COLO829 (cell line): ENCODE results near the gene CDK13.
"Not testable (repeated sequence)": the region's sequence is repeated elsewhere in the genome, so short reads cannot be mapped to it uniquely, and the experiment has no call there.

Experiments used
- DNase-seq: peaks from one replicate; pipeline ENCODE4 v3.0.0; 2012; ENCODE audit warnings: low spot score

The CDK13 gene

GRCh38 chr7:39949971-39950472 is at the start of gene CDK13:
TSS of gene CDK13 (plus strand) at chr7:39950256. CDS start at chr7:39950642, 386 bp downstream.
- DNase-seq = peak; percentile 60

- no peak for DNase-seq
Observed at GRCh38 chr7:39904077-39904486, 46.0 kb upstream of the CDK13 start.

GRCh38 chr7:39908141-39908540 is 41.9 kb upstream of the CDK13 start:
- DNase-seq = no peak

- DNase-seq = no peak
Observed at GRCh38 chr7:39908973-39909372, 41.1 kb upstream of the CDK13 start.

GRCh38 chr7:39909526-39909925 is 40.5 kb upstream of the CDK13 start:
- DNase-seq = no peak

- DNase-seq = no peak
Observed at GRCh38 chr7:39910108-39910869, 39.8 kb upstream of the CDK13 start.

GRCh38 chr7:39911167-39911566 is 38.9 kb upstream of the CDK13 start:
- no peak for DNase-seq

- not testable (repeated sequence) for DNase-seq
Observed at GRCh38 chr7:39915847-39916246, 34.2 kb upstream of the CDK13 start.

GRCh38 chr7:39919646-39920045 is 30.4 kb upstream of the CDK13 start:
- DNase-seq = no peak

- DNase-seq = no peak
Observed at GRCh38 chr7:39921506-39922175, 28.4 kb upstream of the CDK13 start.

GRCh38 chr7:39922580-39922979 is 27.5 kb upstream of the CDK13 start:
- no peak for DNase-seq

- no peak for DNase-seq
Observed at GRCh38 chr7:39923091-39923490, 27.0 kb upstream of the CDK13 start.

GRCh38 chr7:39924122-39924521 is 25.9 kb upstream of the CDK13 start:
- DNase-seq = no peak

GRCh38 chr7:39926111-39926510 is 23.9 kb upstream of the CDK13 start:
- DNase-seq = no peak

- DNase-seq = no peak
Observed at GRCh38 chr7:39927018-39927417, 23.0 kb upstream of the CDK13 start.

GRCh38 chr7:39934132-39934531 is 15.9 kb upstream of the CDK13 start:
- no peak for DNase-seq

GRCh38 chr7:39936761-39937160 is 13.3 kb upstream of the CDK13 start:
- no peak for DNase-seq

- no peak for DNase-seq
Observed at GRCh38 chr7:39937366-39938153, 12.5 kb upstream of the CDK13 start.

- DNase-seq = no peak
Observed at GRCh38 chr7:39942883-39943282, 7.2 kb upstream of the CDK13 start.

- no peak for DNase-seq
Observed at GRCh38 chr7:39946693-39947092, 3.4 kb upstream of the CDK13 start.

- DNase-seq = no peak
Observed at GRCh38 chr7:39948375-39948955, 1.6 kb upstream of the CDK13 start.
